Transverse colon (tissue), 4 donors: ENCODE data around the gene KCNN1. TPM values are rescaled to one million over a fixed set of nuclear protein-coding genes. Genes with fewer than 3 reads are reported as not detected.

ENCODE experiments used
- DNase-seq: peaks from one replicate; pipeline ENCODE4 v3.0.0-alpha.2; 2019
- H3K27ac ChIP-seq, 4 donors: fragments of 200-600 bp; sonication (generic); 2 replicates each; pipeline ENCODE4 v1.5.1; 2016 to 2018; ENCODE audit warnings: inconsistent platforms in 4 of 4
- H3K27me3 ChIP-seq: fragments of 200-600 bp; sonication (generic); 2 replicates; pipeline ENCODE4 v1.5.1; 2017; ENCODE audit warnings: inconsistent platforms
- H3K36me3 ChIP-seq, 4 donors: fragments of 200-600 bp; sonication (generic); 2 replicates each; pipeline ENCODE4 v1.5.1; 2017 to 2019; ENCODE audit warnings: inconsistent platforms in 4 of 4
- H3K4me1 ChIP-seq, 4 donors: fragments of 200-600 bp; sonication (generic); 2 replicates each; pipeline ENCODE4 v1.5.1; 2017 to 2020; ENCODE audit warnings: inconsistent platforms in 4 of 4
- H3K4me3 ChIP-seq, 4 donors: fragments of 200-600 bp; sonication (generic); 1 replicate in 1 of 4; 2 replicates in 3 of 4; pipeline versions ENCODE4 v1.5.1 to v1.6.1; 2017 to 2019; ENCODE audit warnings: inconsistent platforms in 4 of 4
- H3K9me3 ChIP-seq, 2 donors: fragments of 200-600 bp; sonication (generic); 2 replicates each; pipeline ENCODE4 v1.5.1; 2017 to 2019; ENCODE audit warnings: inconsistent platforms in 2 of 2
- EP300 ChIP-seq: sonication (generic); formaldehyde crosslinking; IDR thresholded peaks from one replicate; pipeline ENCODE4 v1.6.1; 2017; ENCODE audit warnings: antibody characterized with exemption, low read depth
- POLR2A ChIP-seq: fragments of 450-650 bp; IDR thresholded peaks from one replicate; pipeline ENCODE4 v1.6.1; 2016; ENCODE audit warnings: antibody characterized with exemption, mild to moderate bottlenecking, moderate library complexity
- POLR2AphosphoS5 ChIP-seq, 3 donors: sonication (generic); formaldehyde crosslinking; IDR thresholded peaks; one replicate each; pipeline ENCODE4 v1.6.1; 2016; ENCODE audit warnings: antibody characterized with exemption in 3 of 3
- WGBS, 2 donors: methylation state at CpG; one replicate each; pipeline ENCODE4 v1.1.5; 2018; ENCODE audit warnings: low coverage in 1 of 2; 5-methylcytosine and 5-hydroxymethylcytosine counted together
- in situ Hi-C, 4 donors: fragments of 200-750 bp; cut with MboI; loops; one replicate each; pipeline versions ENCODE4 v1.15.0 to v1.15.1; 2017; ENCODE audit warnings: low sequenced_read_pairs in 3 of 4, low pct_ligation_motif_present in 1 of 4, low pct_unique_long_range_greater_than_20kb in 1 of 4
- intact Hi-C: fragments of 100-400 bp; cut with DNase I; formaldehyde crosslinking; loops from one replicate; pipeline ENCODE4 v1.15.1; 2023; ENCODE audit warnings: low total_unique reads
- small RNA-seq, 4 donors: library from RNA; depleted of rRNA; stranded (forward); fragments of <200 nt; gene quantifications; one replicate each; pipeline ENCODE3, GENCODE V24; 2016
- total RNA-seq, 4 donors: library from RNA; depleted of rRNA; stranded (reverse); fragments of >200 nt; gene quantifications; one replicate each; pipeline ENCODE4 v1.1.0, GENCODE V29; 2016
- TF ChIP-seq, protein P1 (sequence below), 5 experiments: fragments of 200-600 bp in 3 of 5; fragments of 450-650 bp in 2 of 5; sonication (generic) in 3 of 5; IDR thresholded peaks; 1 replicate in 2 of 5; 2 replicates in 3 of 5; pipeline ENCODE4 v1.5.1; 2016 to 2017; ENCODE audit warnings: antibody characterized with exemption in 5 of 5, inconsistent platforms in 3 of 5, mild to moderate bottlenecking in 2 of 5, moderate library complexity in 1 of 5

Gene KCNN1
- total RNA-seq, 4 donors from 2014 or later, result 1.6 TPM; not detected in 3

DNA sequence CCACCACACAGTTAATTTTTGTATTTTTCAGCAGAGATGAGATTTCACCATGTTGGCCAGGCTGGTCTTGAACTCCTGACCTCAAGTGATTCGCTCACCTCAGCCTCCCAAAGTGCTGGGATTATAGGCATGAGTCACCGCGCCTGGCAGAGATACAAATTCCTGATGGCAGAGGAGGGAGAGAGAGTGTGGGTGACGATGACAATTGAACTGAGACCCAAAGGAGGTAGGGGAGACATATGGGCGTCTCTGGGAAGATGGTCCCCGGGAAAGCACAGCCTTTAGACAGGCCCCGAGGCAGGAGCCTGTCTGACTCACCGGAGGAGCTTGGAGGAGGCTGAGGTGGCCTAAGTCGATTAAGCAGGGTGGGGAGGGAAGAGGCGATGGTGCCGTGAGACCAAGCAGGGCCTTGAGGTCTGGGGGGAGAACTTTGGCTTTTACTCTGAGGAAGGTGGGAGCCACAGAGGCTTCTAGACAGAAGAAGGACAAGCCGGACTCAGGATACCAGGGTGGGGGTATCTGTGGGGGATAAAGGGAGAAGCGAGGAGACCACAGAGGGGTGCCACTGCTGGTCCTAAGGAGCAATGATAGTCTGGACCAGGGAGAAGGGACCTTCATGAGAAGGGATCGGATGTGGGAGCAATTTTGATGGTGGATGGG, 79.3 kb downstream of the KCNN1 start:
- H3K27me3 ChIP-seq, result peaks cover 9% of the 10 kb centered on the region
- no peak overlapping the region for H3K4me3 ChIP-seq
- peaks cover 12 to 41% (median 26%) of the 10 kb centered on the region in 4 donors for H3K4me1 ChIP-seq
- peak; percentile 15 for DNase-seq
- in situ Hi-C loops, result no loop called here
- intact Hi-C loops, result no loop called here
- 66 to 81% methylated on average over 4 to 14 of the region's 14 CpGs for WGBS, 2 donors
- H3K27ac ChIP-seq, result peak overlapping the region in 3 of 4 donors; percentile 42 to 73 (median 55)
- H3K36me3 ChIP-seq, result no peaks in the 10 kb centered on the region
- TF ChIP-seq POLR2A, result no peak
- TF ChIP-seq POLR2AphosphoS5 (IDR thresholded peaks at IDR 0.05), result no peak
- TF ChIP-seq EP300, result no peak
- TF ChIP-seq, protein P1, sequence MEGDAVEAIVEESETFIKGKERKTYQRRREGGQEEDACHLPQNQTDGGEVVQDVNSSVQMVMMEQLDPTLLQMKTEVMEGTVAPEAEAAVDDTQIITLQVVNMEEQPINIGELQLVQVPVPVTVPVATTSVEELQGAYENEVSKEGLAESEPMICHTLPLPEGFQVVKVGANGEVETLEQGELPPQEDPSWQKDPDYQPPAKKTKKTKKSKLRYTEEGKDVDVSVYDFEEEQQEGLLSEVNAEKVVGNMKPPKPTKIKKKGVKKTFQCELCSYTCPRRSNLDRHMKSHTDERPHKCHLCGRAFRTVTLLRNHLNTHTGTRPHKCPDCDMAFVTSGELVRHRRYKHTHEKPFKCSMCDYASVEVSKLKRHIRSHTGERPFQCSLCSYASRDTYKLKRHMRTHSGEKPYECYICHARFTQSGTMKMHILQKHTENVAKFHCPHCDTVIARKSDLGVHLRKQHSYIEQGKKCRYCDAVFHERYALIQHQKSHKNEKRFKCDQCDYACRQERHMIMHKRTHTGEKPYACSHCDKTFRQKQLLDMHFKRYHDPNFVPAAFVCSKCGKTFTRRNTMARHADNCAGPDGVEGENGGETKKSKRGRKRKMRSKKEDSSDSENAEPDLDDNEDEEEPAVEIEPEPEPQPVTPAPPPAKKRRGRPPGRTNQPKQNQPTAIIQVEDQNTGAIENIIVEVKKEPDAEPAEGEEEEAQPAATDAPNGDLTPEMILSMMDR (IDR thresholded peaks at IDR 0.05), result no peak
- peaks cover 0 to 1% of the 10 kb centered on the region in 2 donors for H3K9me3 ChIP-seq

DNA sequence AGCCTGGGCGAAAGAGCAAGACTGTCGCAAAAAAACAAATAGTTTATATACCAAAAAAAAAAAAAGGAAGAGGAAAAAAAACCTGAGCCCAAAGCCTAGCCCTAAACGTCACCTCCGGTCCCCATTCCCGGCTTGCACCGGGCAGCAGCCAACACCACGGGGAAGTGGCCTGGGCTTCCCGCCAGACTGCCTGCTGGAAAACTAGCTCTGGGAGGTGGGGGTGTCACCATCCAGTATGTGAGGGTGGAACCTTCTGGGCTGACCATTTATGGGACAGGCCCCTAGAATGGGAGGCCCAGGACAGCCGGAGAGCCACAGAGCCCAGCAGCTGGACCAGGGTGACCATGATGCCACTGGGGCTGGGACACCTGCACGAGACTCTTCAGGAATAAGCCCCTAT, 82.5 kb downstream of the KCNN1 start:
- 50% methylated on average over 10 of the region's 10 CpGs; no CpG with 5 or more reads in 1 of the 2 donors for WGBS, 2 donors
- Histone ChIP-seq H3K9me3 (no peaks in the 10 kb centered on the region), H3K4me1 (peaks cover 16 to 49% (median 31%) of the 10 kb centered on the region in 4 donors), H3K36me3 (no peaks in the 10 kb centered on the region), H3K27me3 (peaks cover 21% of the 10 kb centered on the region), H3K27ac (peak overlapping the region; percentile 56 to 78 (median 69)), H3K4me3 (no peak overlapping the region)
- peak; percentile 57 for DNase-seq
- TF ChIP-seq, protein P1 (IDR thresholded peaks at IDR 0.05), result no peak
- TF ChIP-seq EP300 (no peak), POLR2AphosphoS5 (IDR thresholded peaks at IDR 0.05) (no peak), POLR2A (no peak)
- intact Hi-C loops, result loop anchor here (1.0 kb wide), 1 partner anchor 18 kb away; no protein-coding TSS in a partner anchor
- in situ Hi-C loops, result no loop called here

Small RNAs within 50 kb of the gene (small RNA-seq; reads per million reads assigned to genes)
- 0 reads per million in 4 donors for gene RNA5SP468

Other genes with a start within 250 kb of the KCNN1 start
- gene MAP1S, start 247.6 kb upstream of the KCNN1 start, total RNA-seq, result 100 to 1,000 TPM in 2 of 4 donors, 10 to 100 TPM in 2; 30.2 to 159 (median 68.0) TPM
- 10 to 100 TPM in 1 of 4 donors, 1 to 10 TPM in 2, under 1 TPM in 1; 0.60 to 26.9 (median 3.8) TPM for gene FCHO1, start 215.6 kb upstream of the KCNN1 start, total RNA-seq
- gene B3GNT3, start 172.0 kb upstream of the KCNN1 start, total RNA-seq, result 100 to 1,000 TPM in 3 of 4 donors, 10 to 100 TPM in 1; 52.1 to 180 (median 144) TPM
- not detected for gene INSL3, start 145.6 kb upstream of the KCNN1 start, total RNA-seq
- gene JAK3, start 119.1 kb upstream of the KCNN1 start, total RNA-seq, result 10 to 100 TPM in 1 of 4 donors, 1 to 10 TPM in 3; 2.3 to 22.1 (median 8.5) TPM
- gene RPL18A, start 107.2 kb upstream of the KCNN1 start, total RNA-seq, result 1,000 to 10,000 TPM in 3 of 4 donors, 100 to 1,000 TPM in 1; 727 to 1,372 (median 1,071) TPM
- not detected for gene SLC5A5, start 95.2 kb upstream of the KCNN1 start, total RNA-seq
- gene CCDC124, start 34.1 kb upstream of the KCNN1 start, total RNA-seq, result 10 to 100 TPM; 36.9 to 93.5 (median 41.4) TPM
- 10 to 100 TPM; 28.9 to 69.6 (median 42.7) TPM for gene ARRDC2, start 41.1 kb downstream of the KCNN1 start, total RNA-seq
- gene IL12RB1, start 119.8 kb downstream of the KCNN1 start, total RNA-seq, result 1 to 10 TPM in 1 of 4 donors, under 1 TPM in 1, not detected in 2; 0.55 to 2.1 TPM
- 10 to 100 TPM; 27.2 to 53.5 (median 32.7) TPM for gene MAST3, start 130.7 kb downstream of the KCNN1 start, total RNA-seq
- 100 to 1,000 TPM in 1 of 4 donors, 10 to 100 TPM in 3; 30.5 to 135 (median 31.2) TPM for gene PIK3R2, start 186.1 kb downstream of the KCNN1 start, total RNA-seq
- gene IFI30, start 206.7 kb downstream of the KCNN1 start, total RNA-seq, result 10 to 100 TPM in 3 of 4 donors, 1 to 10 TPM in 1; 10.0 to 50.8 (median 32.8) TPM
- gene MPV17L2, start 226.1 kb downstream of the KCNN1 start, total RNA-seq, result 10 to 100 TPM in 3 of 4 donors, 1 to 10 TPM in 1; 1.6 to 22.3 (median 12.6) TPM
- gene RAB3A, start 236.9 kb downstream of the KCNN1 start, total RNA-seq, result 1 to 10 TPM in 3 of 4 donors, not detected in 1; 2.2 to 8.6 (median 3.8) TPM